Measurements from ENCODE around the gene DFFB.
"Not testable (repeated sequence)": the region's sequence is repeated elsewhere in the genome, so short reads cannot be mapped to it uniquely, and the experiment has no call there.

DFFB gene, protein sequence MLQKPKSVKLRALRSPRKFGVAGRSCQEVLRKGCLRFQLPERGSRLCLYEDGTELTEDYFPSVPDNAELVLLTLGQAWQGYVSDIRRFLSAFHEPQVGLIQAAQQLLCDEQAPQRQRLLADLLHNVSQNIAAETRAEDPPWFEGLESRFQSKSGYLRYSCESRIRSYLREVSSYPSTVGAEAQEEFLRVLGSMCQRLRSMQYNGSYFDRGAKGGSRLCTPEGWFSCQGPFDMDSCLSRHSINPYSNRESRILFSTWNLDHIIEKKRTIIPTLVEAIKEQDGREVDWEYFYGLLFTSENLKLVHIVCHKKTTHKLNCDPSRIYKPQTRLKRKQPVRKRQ

DNA sequence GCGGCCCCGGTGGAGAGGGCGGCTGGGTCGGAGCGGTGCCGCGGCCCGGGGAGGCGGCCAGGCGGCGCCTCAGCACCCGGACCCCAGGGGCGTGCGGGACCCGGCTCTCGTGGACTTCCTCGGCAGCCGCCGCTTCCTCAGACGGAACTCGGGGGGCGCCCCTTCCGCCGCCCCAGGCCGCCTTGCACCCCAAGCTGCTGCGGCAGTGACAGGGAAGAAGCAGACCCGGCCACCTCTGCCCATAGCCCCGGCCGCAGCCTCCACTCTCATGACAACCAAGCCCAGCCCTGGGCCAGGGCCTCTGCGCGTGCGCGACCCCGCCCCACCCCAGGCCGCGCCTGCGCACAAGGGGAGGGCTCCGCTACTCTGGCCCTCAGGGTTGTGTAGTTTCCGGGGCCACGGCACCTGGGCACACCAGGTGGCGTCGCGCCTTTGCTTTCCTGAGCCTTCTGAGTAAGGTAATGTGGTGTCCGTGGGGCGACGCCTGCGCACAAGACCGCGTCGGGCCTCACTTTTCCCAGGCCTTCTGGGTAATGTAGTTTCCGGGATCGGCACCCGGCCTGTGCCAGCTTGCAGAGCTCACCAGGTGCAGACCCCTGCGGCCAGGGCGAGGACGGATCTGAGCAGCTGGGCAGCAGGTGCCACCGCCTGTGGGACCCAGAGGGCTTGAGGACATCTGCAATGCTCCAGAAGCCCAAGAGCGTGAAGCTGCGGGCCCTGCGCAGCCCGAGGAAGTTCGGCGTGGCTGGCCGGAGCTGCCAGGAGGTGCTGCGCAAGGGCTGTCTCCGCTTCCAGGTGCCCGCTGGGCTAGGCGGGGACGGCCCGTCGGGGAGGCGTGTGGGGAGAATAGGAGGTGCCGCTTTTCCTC, at the start of gene DFFB, which contains the start of gene CEP104:
DFFB (plus strand) TSS at position 554 of the 868 bp plus-strand sequence; CDS start at position 682, 128 bp downstream.
CEP104 (minus strand) TSS at position 289 of the 868 bp plus-strand sequence. CDS start 4,804 bp downstream, outside the sequence.
- no peak for FAIRE-seq

DNA sequence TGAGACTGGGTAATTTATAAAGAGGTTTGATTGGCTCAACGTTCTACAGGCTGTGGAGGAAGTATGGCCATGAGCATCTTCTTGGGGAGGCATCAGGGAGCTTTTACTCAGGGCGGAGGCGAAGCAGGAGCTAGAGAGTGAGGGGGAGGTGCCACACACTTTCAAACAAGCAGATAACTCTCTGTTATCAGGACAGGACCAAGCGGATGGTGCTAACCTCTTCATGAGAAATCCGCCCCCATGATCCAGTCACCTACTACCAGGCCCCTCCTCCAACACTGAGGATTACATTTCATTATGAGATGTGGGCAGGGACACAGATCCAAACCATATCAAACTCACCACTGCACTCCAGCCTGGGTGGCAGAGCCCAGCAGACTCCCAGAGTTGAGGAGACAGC, 49.5 kb upstream of the DFFB start:
- no peak for FAIRE-seq

DNA sequence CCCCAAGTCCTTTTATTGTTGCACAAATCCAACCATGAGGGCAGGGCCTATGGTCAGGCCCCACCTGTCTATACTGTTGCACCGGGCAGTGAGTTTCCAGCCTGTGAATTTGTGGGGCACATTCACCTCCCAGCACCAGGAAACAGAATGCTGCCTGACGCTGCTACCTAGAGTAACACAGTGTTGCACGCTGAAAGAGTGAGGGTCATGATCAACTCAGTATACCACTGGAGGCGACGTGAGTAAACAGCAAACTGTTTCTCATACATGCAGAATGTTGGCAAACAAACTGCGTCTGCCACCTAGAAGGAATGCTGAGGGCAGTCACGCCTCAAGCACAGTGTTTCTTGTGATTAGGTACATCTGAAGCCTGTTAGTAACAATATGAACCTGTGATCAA, 47.6 kb upstream of the DFFB start:
- no peak for FAIRE-seq

DNA sequence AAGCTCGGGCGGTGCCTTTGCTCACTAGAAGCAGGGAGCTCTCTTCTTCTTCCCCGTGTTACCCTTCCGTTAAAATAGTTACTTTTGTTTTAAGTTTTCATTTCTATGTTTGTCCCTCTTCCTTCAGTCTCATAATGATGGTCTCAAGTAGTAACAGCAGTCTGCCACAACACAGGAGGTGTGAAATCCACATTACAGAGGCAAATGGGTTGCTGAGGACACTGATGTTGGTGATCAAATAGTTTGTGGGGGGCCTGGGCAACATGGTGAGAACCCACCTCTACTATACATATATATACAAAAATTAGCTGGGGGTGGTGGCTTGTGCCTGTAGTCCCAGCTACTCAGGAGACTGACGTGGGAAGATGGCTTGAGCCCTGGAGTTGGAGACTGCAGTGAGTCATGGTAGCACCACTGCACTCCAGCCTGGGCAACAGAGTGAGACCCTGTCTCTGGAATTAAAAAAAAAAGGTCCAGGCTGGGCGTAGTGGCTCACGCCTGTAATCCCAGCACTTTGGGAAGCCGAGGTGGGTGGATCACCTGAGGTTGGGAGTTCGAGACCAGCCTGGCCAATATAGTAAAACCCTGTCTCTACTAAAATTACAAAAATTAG, 47.0 kb upstream of the DFFB start:
- FAIRE-seq, result not testable (repeated sequence)

DNA sequence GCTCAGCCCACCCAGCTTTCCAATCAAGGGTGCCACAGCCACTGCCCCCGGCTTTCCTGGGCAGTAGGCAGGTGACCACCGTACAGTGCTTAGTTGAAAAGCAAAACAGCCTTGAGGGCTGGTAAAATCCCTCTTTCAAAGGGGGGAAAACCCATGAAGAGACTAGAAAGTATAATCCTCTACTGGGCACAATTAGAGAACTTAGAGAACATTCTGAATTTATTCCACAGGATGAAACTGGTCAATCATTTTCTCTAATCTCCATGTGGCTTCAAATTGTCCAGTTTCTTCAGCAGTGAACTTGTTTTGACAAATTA, 45.7 kb upstream of the DFFB start:
- no peak for FAIRE-seq

DNA sequence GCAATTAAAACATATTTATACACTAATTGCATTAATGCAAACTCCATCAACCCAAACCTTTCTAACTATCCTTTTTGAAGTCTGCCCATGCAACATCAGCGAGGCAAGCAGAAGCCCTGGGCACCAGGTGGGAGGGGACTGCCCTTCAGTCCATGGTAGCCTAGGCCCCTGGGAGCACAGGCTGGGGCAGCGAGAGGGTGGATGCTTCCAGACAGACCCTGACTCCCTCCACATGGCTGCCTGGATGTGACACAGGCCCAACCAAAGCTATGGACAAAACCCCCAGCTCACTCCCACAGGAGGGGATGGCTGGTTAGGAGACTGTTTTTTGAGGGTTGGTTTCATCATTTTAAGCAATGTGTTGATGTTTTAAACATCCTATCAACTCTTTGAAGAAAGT, 43.2 kb upstream of the DFFB start:
- FAIRE-seq, result no peak

DNA sequence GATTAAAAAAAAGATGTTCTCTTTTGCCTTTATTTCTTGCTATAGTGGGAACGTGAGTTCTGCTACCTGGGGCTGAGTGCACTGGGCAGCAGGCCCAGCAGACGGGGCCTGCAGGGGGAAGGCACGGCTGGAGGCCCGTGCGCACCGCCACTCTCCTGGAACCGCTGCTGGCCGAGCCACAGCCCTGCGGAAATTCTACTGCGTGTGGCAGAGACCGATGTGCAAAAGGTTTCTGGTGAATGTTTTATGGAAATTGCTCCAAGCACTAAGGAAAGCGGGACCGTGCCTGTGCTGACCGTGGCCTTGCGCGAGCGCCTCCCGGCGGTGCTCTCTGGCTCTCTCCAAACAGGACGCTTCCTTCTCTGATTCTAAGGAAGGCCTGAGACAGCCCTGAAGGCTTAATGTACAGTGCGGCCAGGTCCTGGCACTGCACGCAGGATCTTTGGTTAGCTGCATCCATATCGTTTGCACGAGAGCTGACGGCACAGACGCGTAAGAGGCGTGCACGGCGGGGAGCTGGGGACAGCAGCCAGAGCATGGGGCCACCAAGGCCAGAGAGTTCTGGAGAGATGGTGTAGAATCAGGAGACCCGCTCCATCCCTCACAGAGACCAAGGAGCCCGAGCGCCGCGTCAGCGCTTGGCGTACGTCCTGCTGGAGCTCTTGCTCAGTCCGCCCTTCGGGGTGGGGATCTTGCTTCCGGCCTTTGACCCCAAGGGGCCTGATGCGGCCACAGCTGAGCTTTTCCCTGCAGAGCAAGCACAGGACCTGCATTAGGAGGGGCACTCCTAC, 42.3 kb upstream of the DFFB start:
- no peak for FAIRE-seq

DNA sequence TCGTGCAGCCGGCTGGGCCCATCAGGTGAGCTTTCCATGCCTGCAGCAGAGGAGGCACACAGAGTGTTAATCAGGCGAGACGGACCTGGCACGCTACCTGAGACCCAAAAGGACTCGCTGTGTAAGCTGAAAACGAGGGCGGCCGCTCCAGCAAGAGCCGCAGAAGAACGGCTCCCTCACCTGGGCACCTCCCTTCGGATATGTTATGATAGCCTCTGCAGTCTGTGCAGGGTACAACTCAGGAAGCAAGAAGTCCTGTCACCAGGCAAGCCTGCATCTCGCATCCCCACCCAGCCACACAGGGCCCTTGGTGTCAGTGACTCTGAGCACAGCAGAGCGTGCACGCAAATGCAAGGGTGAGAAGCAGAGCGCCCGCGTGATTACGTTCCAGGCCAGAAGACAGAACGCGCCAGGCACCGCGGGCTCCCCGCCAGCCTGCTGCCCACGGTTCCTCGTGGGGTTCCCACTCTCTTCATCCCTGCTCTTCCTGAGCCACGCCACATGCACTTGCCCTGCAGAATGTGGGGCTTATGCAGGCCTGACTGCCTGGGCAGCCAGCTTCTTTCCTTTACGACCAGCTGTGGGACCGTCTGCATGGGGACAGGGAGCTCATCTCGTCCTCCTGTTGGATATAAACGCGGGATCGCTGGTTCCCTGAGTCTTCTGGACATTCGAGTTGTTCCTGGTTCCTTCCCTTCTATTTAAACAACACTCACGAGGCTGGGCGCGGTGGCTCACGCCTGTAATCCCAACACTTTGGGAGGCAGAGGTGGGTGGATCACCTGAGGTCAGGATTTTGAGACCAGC, 40.7 kb upstream of the DFFB start:
- no peak for FAIRE-seq

DNA sequence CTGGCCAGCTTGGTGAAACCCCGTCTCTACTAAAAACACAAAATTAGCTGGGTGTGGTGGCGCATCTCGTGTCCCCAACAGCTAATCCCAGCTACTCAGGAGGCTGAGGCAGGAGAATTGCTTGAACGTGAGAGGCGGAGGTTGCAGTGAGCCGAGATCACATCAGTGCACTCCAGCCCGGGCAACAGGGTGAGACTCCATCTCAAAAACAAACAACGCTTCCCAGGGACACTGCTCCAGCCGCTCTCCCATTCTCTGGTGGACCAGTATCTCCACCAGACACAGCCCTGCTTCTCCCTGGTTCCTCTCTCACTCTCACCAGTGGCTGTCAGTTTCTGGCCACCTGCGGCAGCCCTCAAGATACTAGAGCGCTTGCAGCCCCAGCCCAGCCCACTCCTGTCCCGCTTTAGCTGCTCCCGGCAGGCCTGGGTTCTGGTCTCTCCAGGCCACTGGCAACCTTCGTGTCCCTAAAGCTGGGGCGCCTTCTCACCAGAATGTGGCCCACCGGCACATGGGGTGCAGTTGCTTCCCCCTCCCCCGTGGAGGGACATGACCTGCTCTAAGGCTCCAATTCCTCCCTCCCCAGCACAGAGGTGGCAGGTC, 40.0 kb upstream of the DFFB start:
- no peak for FAIRE-seq

DNA sequence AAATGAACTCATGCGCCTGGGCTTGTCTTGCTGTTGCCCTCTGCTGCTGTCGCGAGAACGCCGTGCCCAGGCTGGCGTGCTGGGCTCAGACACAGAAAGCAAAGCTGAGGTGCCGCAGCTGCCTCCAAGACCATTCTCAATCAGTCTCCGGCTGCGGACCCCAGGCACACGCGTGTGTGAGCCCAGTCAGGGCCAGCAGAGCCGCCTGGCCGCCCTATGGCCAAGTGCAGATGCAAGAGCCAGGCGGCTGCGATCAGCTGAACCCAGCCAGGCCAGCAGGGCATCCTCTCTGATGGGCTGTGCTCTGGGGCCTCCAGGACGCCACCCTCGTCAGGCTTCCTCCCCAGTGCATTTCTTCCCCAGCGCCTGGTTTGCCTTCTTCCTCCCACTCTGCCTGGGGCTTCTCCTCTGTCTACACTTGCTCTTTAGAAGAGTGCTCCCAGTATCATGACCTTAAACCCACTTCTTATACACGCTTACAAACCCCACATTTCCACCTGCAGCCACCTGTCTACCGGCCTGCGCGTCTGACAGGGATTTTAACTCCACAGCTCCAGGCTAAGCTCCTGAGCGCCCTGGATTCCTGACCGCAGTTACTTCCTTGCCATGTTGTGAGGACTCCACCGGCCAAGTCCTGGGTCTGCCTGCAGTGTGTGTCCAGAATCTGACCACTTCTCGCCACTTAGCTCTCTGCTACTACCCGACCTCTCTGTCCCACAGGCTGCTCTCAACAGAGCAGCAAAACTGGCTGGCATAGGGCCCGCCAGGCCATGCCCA, 39.3 kb upstream of the DFFB start:
- FAIRE-seq, result no peak

DNA sequence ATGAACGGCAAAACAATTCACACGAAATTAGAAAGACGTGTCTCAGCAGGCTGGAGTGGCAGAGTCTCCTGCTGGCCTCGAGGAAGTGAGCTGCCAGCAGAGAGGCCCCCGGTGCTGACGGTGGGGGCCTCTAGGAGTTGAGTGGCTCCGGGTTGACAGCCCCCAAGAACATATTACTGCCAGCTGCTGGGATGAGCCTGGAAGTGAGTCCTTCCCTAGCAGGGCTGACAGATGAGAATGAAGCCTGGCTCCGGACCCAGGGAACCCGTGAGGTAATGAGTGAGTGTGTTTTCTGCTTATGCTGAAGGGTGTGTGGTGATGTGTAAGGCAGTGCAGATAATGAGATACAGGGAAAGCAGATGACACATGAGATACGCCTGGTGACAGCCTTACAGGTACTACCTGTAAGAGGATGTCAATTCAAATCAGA, 37.5 kb upstream of the DFFB start:
- FAIRE-seq, result no peak

DNA sequence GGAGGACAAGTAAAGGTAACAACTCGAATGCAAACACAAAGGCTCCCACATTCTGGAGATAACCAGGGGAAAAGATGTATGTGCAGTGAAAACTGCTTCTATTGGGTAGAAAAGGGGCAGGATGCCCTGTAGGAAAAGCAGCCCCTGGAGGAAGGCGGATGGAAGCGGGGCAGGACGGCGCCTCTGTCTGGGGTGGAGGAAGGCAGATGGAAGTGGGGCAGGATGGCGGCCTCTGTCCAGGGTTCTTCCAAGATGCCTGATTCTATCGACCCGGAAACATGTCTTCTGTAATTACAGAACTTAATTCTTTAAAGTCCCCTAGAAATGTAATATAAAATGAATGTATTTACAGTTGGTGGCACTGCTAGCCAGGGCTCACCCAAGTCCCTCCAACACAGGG, 37.0 kb upstream of the DFFB start:
- FAIRE-seq, result no peak

DNA sequence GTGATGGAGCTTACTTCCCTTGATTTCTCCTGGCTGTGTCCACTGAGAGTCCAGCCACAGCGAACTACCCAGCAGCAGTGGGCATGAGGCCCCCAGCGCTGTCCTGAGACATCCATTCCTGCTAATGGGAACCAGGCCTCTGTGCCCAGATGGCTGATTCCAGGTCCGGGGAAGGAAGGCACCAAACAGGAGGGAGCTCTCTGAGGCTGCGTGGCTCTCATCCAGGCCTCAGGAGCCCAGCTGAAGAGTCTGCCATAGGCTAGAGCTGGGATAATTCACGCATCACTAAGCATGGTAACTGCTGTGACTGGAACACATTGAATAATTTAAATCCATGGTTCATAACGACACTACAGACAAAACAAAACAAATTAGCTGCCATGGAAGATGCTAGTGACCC, 36.3 kb upstream of the DFFB start:
- no peak for FAIRE-seq

DNA sequence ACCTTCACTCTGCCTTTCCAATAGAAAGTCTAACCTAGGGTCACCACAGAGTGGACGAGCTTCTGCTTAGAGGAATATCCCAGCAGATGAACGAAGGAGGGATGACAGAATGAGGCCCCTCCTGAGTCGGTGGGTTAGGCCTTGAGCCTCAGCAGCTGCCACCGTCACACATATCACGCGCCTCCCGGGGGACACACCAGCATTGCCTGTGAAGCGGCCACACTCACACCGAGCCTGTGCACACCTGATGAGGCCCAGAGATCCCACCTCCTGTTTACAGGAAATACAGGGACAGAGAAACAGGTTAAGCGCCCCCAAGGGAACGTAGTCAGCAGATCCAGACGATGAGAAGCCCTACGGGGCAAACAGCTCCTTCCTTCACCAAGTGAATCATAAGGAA, 35.8 kb upstream of the DFFB start:
- no peak for FAIRE-seq

DNA sequence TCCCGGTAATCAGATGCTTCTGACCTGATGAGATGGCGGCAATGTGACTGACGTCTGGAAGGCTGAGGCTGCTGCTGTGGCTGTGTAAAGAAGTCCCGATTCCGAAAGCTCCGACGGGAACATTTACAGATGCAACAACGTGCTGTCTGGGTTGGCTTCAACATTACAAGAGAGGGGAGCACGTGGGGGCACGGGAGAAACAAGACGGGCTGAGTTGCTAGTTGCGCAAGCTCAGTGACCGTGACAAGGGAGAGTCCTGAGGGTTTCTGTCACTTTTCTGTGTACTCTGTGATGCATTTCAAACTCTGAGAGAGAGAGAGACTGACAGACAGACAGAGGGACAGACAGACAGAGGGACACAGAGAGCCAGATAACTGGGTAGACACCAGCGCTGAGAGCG, 35.4 kb upstream of the DFFB start:
- no peak for FAIRE-seq

DNA sequence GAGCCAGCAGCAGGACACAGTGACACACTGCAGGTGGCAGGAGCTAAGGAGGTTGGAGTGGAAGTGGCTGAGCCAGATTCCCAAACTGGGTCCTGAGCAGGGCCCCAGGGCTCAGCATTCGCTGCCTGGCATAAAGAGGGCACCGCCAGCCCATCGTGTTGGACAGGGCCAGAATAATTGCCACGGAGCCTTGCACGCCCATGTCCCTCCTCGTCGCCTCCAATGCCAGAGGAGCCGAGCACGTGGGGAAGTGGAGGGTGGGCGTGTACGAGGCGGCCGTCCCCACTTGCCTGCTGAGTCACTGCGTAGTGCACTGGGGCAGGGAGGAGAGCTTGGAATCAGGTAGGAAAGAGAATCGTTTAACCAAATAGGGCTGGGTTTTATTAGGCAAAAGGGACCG, 34.9 kb upstream of the DFFB start:
- no peak for FAIRE-seq

DNA sequence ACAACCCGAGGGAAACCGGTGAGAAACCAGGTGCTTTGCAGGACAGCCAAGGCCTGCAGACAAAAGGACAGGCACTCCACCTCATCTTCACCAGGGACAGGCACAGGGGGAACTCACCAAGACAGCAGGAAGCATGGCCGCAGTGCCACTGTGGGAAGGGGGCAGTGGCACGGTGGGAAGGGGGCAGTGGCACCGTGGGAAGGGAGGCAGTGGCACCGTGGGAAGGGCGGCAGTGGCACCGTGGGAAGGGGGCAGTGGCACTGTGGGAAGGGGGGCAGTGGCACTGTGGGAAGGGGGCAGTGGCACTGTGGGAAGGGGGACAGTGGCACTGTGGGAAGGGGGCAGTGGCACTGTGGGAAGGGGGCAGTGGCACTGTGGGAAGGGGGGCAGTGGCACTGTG, 32.6 kb upstream of the DFFB start:
- no peak for FAIRE-seq

DNA sequence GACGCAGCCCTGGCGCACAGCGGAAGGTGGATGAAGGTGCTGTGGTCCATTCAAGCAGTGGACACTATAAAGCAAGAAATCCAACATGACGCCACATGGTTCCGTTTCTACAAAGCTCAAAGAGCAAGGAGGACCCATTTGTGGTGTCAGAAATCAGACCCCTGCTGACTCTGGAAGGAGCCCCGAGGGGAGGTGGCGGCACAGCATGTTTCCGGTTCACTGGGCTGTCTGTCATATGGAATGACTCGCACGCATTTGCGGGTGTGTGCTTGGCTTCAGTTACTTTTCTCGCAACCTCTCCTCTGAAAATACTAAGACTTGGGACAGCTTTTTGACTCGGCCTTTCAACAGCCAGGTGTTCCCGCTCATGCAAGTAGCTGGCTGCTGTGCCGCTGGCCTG, 31.9 kb upstream of the DFFB start:
- no peak for FAIRE-seq

DNA sequence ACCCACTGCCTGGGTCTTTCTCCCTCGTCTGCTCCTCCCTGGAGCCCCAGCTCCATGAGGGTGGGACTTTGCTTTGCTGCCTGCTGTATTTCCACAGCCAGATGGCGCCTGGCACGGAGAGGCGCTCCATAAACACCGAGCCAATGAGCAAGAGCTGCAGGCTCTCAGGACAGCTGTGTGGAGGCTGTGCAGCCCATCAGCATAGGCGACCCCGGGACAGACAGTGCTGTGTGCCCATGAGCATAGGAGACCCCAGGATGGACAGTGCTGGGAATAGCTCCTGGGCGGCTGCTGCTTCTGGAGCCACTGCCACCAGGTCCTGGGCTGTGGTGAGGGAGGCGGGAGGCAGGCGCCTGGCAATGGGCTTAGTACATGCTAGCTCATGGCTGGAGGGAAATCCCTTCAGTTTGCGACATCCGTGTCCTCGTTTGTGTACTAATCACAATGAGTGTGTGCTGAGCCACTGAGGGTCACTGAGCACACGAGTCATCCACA, 29.4 kb upstream of the DFFB start:
- FAIRE-seq, result no peak

DNA sequence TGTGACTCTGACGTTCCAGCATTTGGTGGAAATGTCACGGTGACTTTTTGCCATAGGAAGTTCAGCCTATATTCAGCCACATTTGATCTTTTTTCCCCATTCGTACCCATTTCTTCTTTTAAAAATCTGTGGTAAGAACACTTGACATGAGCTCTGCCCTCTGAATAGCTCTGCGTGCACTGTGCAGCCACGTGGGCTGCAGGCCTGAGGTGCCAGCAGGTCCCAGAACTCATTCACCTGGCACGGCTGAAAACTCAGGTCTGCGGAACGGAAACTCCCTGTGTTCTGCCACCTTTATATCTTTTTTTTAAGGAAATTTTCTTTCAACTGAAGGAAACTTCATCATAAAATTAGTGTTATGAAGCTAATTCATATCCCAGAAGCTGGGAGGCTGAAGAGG, 28.9 kb upstream of the DFFB start:
- FAIRE-seq, result no peak

DNA sequence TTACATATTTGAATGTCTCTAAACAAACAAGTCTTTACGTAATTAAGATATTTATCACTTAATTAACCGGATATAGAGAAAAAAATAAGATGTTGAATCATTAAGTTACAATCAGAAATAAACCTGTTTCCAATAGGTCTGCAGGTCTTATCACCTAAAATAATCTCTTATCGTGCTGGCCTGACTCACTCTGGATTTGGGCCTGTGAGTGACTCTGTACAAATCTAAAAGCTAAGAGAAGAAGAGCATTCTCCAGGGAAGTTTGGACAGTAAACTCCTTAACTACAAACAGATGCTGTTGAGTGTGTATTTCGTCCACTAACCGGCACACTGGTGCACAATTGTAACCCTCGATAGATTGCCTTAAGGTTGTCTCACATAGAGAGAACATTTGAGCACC, 25.6 kb upstream of the DFFB start:
- FAIRE-seq, result no peak

All from endometrium (tissue), 2 donors.